Activated CD4-positive, alpha-beta memory T cell treated with anti-CD3 and anti-CD28 coated beads, Interleukin-2, amount 10 ng/mL, durations not matched to agents 7 days and 5 days (primary cell): ENCODE measurements around the gene CLEC16A. TPM values are rescaled to one million over a fixed set of nuclear protein-coding genes. Genes with fewer than 3 reads are reported as not detected.

ENCODE experiments used
- CTCF ChIA-PET: fragments of 350-600 bp; sonication (Branson Sonifier 250); formaldehyde crosslinking; loops from one replicate; lab custom pipeline; 2021; ENCODE audit warnings: antibody characterized with exemption, inconsistent platforms; lab: Charles Lee
- POLR2A ChIA-PET: fragments of 350-600 bp; sonication (Branson Sonifier 250); formaldehyde crosslinking; loops from one replicate; lab custom pipeline; 2021; ENCODE audit warnings: antibody characterized with exemption; lab: Charles Lee
- DNase-seq: peaks from one replicate; pipeline ENCODE4 v3.0.0-alpha.2; 2020
- H3K27ac Mint-ChIP-seq: one replicate; pipeline ENCODE4 v1.8.0; 2021; ENCODE audit warnings: mild to moderate bottlenecking, mixed read lengths
- H3K27me3 Mint-ChIP-seq: one replicate; pipeline ENCODE4 v1.8.0; 2021; ENCODE audit warnings: mixed read lengths
- H3K36me3 Mint-ChIP-seq: one replicate; pipeline ENCODE4 v1.8.0; 2021; ENCODE audit warnings: low read depth, mixed read lengths
- H3K4me1 Mint-ChIP-seq: one replicate; pipeline ENCODE4 v1.8.0; 2021; ENCODE audit warnings: mixed read lengths
- H3K4me3 Mint-ChIP-seq: one replicate; pipeline ENCODE4 v1.8.0; 2021; ENCODE audit warnings: mild to moderate bottlenecking, mixed read lengths
- H3K9me3 Mint-ChIP-seq: one replicate; pipeline ENCODE4 v1.8.0; 2021; ENCODE audit warnings: mixed read lengths
- total RNA-seq, 2 experiments: library from RNA; stranded (reverse); gene quantifications; one replicate each; pipeline ENCODE4 v1.2.3, GENCODE V29; 2021

Gene CLEC16A
- total RNA-seq, 2 experiments from 2014 or later: 30.3 to 32.4 TPM

DNA sequence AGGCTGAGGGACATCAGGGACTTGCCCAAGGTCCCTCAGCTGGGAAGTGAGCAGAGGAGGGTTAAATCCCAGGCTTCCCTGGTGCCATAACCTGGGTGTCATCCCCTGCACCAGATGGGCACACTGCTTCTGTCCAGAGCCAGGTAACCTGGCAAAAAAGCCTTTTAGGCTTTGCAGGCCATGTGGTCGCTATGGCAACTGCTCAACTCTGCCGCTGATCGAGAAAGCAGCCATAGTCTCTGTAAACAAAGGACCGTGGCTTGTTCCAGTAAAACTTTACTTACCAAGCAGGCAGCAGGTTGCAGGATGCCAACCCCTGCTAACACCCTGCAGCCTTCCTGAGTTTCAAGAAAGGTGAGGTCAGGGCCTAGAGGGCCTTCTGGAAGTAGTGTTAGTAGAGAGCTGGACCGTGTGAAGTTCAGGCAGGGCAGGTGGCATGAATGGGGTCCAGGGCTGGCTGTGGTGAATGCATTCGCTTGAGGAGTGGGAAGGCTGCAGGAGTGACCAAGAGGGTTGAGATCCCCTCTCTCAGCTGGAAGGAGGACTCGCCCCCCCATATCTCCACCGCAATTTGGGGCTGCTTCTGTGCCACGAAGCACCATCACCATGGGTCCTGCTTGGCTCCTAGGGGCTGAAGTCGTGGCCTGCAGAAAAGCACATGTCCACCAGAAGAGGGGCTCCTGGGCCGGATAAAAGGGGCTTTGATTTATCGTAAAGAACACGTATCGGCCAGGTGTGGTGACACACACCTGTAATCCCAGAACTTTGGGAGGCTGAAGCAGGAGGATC lies 220.3 kb downstream of the CLEC16A start:
- peaks cover 69% of the 10 kb centered on the region for H3K4me1 Mint-ChIP-seq
- POLR2A ChIA-PET: interaction anchor here (1.1 to 2.3 kb wide), 3 partner anchors 69 to 112 kb away, joined by 3 to 6 read pairs (median 5); partner anchors contain the start of gene SOCS1
- H3K27ac Mint-ChIP-seq: peak overlapping the region; percentile 19

GRCh38 chr16:11165349-11165748 lies 221.0 kb downstream of the CLEC16A start:
- Mint-ChIP-seq H3K9me3 (peaks cover 5% of the 10 kb centered on the region), H3K27ac (no peak overlapping the region), H3K36me3 (peaks cover 42% of the 10 kb centered on the region), H3K27me3 (no peaks in the 10 kb centered on the region), H3K4me3 (no peak overlapping the region), H3K4me1 (peaks cover 62% of the 10 kb centered on the region)
- DNase-seq: no peak
- CTCF ChIA-PET: no interaction called here
- POLR2A ChIA-PET: interaction anchor here (0.7 to 2.3 kb wide), 7 partner anchors 10 to 114 kb away, joined by 3 to 7 read pairs (median 3); partner anchors contain the start of gene SOCS1

More for the DNA sequence above, 220.3 kb downstream of the CLEC16A start:
- H3K36me3 Mint-ChIP-seq: peaks cover 47% of the 10 kb centered on the region
- H3K4me3 Mint-ChIP-seq: no peak overlapping the region
- H3K27me3 Mint-ChIP-seq: no peaks in the 10 kb centered on the region
- H3K9me3 Mint-ChIP-seq: peaks cover 8% of the 10 kb centered on the region
- CTCF ChIA-PET: no interaction called here
- no peak for DNase-seq

DNA sequence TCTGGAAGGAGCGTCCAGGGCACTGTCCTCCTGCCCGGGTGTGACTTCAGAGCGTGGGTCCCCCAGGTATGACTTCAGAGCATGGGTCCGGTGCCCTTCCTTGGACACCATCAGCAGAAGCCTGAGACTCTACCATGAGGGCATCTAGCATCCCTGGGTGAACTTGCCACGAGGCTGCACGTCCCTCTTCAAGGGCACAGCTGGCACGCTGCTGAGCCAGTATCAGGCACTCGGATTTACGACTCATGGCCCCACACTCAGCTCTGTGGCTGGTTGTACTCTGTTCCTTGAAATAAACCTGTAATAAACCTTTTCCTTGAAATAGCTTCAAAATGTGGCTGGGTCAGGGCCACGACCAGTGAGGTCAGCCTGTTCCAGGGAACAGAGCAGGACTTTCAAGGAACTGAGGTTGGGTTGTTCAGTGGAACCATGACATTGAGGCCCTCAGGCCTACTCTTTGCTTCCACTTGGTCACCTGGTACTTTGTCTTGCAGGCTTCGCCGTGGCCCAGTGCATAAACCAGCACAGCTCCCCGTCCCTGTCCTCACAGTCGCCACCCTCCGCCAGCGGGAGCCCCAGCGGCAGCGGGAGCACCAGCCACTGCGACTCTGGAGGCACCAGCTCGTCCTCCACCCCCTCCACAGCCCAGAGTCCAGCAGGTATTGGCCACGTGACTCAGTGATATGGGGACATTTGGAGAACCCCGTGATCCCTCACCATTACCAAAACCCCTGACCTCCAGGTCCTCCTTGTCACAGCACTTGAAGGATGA lies 221.7 kb downstream of the CLEC16A start:
- H3K4me3 Mint-ChIP-seq: no peak overlapping the region
- peaks cover 35% of the 10 kb centered on the region for H3K36me3 Mint-ChIP-seq

DNA sequence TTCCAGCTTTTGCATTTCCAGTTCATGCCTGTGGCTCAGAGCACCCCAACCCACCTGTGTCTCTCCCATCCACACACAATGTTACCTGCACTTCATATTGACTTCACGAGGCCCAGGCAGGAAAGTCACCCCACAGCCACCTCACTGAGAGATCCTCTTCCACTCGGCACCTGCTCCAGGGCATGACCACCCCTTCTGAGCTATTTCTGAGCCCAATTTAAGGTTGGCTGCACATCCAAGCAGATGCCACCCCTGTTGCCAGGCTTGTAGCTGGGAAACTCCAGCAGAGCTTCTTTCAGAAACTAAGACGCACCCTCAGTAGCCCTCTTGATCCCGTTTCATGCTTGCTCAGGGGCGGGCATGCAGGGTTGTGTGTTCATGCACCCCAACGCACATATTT lies 223.2 kb downstream of the CLEC16A start:
- Mint-ChIP-seq H3K36me3 (peaks cover 41% of the 10 kb centered on the region), H3K4me1 (peaks cover 51% of the 10 kb centered on the region), H3K27me3 (no peaks in the 10 kb centered on the region), H3K27ac (no peak overlapping the region), H3K9me3 (no peaks in the 10 kb centered on the region), H3K4me3 (no peak overlapping the region)
- no peak for DNase-seq
- ChIA-PET POLR2A (interaction anchor here (1.1 to 2.3 kb wide), 2 partner anchors 84 to 86 kb away, joined by 4 to 6 read pairs; no protein-coding TSS in a partner anchor), CTCF (interaction anchor here (1.0 kb wide), 1 partner anchor 219 kb away, joined by 3 read pairs; no protein-coding TSS in a partner anchor)

More for the DNA sequence above, 221.7 kb downstream of the CLEC16A start:
- POLR2A ChIA-PET: interaction anchor here (0.7 to 2.3 kb wide), 7 partner anchors 10 to 114 kb away, joined by 3 to 7 read pairs (median 3); partner anchors contain the start of gene SOCS1
- no peak for DNase-seq
- Mint-ChIP-seq H3K27ac (no peak overlapping the region), H3K27me3 (no peaks in the 10 kb centered on the region), H3K9me3 (no peaks in the 10 kb centered on the region), H3K4me1 (peaks cover 55% of the 10 kb centered on the region)
- CTCF ChIA-PET: interaction anchor here (1.0 kb wide), 1 partner anchor 217 kb away, joined by 3 read pairs; no protein-coding TSS in a partner anchor

GRCh38 chr16:11168386-11169051 lies 224.2 kb downstream of the CLEC16A start:
- Mint-ChIP-seq H3K27me3 (no peaks in the 10 kb centered on the region), H3K4me3 (no peak overlapping the region), H3K9me3 (no peaks in the 10 kb centered on the region), H3K27ac (no peak overlapping the region), H3K36me3 (peaks cover 41% of the 10 kb centered on the region), H3K4me1 (peaks cover 49% of the 10 kb centered on the region)
- ChIA-PET CTCF (no interaction called here), POLR2A (interaction anchor here (1.1 kb wide), 1 partner anchor 83 kb away, joined by 4 read pairs; no protein-coding TSS in a partner anchor)
- DNase-seq: no peak

DNA sequence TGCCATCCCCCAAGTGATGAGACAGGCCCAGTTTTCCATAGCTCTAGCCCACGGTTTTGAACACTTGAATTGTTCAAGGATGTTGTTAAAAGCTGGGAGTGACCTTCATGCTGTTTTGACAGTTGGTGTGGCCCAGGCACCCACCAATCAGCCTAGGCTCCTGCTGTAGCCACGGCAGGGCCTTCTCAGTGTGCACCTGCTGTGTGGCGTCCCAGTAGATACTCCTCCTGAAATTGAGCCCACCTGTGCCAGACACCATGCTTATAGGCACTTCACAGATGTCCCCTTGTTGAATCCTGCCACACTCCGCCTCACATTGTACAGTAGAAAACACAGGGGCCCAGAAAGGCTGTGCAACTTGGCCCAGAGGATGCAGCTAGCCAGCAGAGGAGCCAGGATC lies 225.3 kb downstream of the CLEC16A start:
- CTCF ChIA-PET: no interaction called here
- no peaks in the 10 kb centered on the region for H3K9me3 Mint-ChIP-seq
- H3K4me1 Mint-ChIP-seq: peaks cover 51% of the 10 kb centered on the region
- DNase-seq: no peak
- POLR2A ChIA-PET: no interaction called here
- H3K27ac Mint-ChIP-seq: no peak overlapping the region
- no peak overlapping the region for H3K4me3 Mint-ChIP-seq
- peaks cover 51% of the 10 kb centered on the region for H3K36me3 Mint-ChIP-seq
- H3K27me3 Mint-ChIP-seq: no peaks in the 10 kb centered on the region

- H3K36me3 Mint-ChIP-seq: peaks cover 57% of the 10 kb centered on the region
- POLR2A ChIA-PET: no interaction called here
- no peak for DNase-seq
- no peak overlapping the region for H3K27ac Mint-ChIP-seq
- CTCF ChIA-PET: no interaction called here
- no peak overlapping the region for H3K4me3 Mint-ChIP-seq
- no peaks in the 10 kb centered on the region for H3K27me3 Mint-ChIP-seq
- no peaks in the 10 kb centered on the region for H3K9me3 Mint-ChIP-seq
- H3K4me1 Mint-ChIP-seq: peaks cover 51% of the 10 kb centered on the region
Measured at GRCh38 chr16:11170201-11170600, 225.8 kb downstream of the CLEC16A start.

- H3K27me3 Mint-ChIP-seq: no peaks in the 10 kb centered on the region
- no peak overlapping the region for H3K4me3 Mint-ChIP-seq
- H3K27ac Mint-ChIP-seq: no peak overlapping the region
- H3K9me3 Mint-ChIP-seq: no peaks in the 10 kb centered on the region
- ChIA-PET CTCF (no interaction called here), POLR2A (interaction anchor here (1.2 kb wide), 1 partner anchor 9 kb away, joined by 3 read pairs; no protein-coding TSS in a partner anchor)
- DNase-seq: no peak
- peaks cover 51% of the 10 kb centered on the region for H3K4me1 Mint-ChIP-seq
- peaks cover 58% of the 10 kb centered on the region for H3K36me3 Mint-ChIP-seq
Measured at GRCh38 chr16:11170696-11171447, 226.5 kb downstream of the CLEC16A start.

DNA sequence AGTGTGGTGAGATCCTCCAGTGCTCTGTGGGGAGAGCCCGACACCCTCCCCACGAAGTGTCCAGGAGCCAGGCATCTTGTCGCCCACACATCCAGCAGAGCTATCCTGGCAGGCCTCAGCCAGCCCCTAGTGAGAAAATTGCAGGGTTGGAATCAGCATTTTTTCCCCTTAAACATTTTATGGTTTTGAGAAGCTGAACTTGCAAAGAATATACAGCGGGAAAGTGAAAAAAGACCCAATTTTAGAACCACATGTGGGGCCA lies 227.0 kb downstream of the CLEC16A start:
- Mint-ChIP-seq H3K27ac (no peak overlapping the region), H3K9me3 (no peaks in the 10 kb centered on the region), H3K4me3 (no peak overlapping the region), H3K27me3 (no peaks in the 10 kb centered on the region), H3K4me1 (peaks cover 53% of the 10 kb centered on the region), H3K36me3 (peaks cover 60% of the 10 kb centered on the region)
- CTCF ChIA-PET: no interaction called here
- POLR2A ChIA-PET: interaction anchor here (1.2 kb wide), 1 partner anchor 9 kb away, joined by 3 read pairs; no protein-coding TSS in a partner anchor
- DNase-seq: no peak

- no peaks in the 10 kb centered on the region for H3K27me3 Mint-ChIP-seq
- ChIA-PET POLR2A (interaction anchor here (1.2 kb wide), 2 partner anchors 10 to 32 kb away, joined by 3 read pairs; no protein-coding TSS in a partner anchor), CTCF (no interaction called here)
- peaks cover 55% of the 10 kb centered on the region for H3K36me3 Mint-ChIP-seq
- no peaks in the 10 kb centered on the region for H3K9me3 Mint-ChIP-seq
- H3K4me1 Mint-ChIP-seq: peaks cover 54% of the 10 kb centered on the region
- no peak overlapping the region for H3K4me3 Mint-ChIP-seq
- peak overlapping the region; percentile 48 for H3K27ac Mint-ChIP-seq
- DNase-seq: no peak
Measured at GRCh38 chr16:11171757-11172299, 227.5 kb downstream of the CLEC16A start.

- peaks cover 40% of the 10 kb centered on the region for H3K36me3 Mint-ChIP-seq
- no peaks in the 10 kb centered on the region for H3K27me3 Mint-ChIP-seq
- H3K9me3 Mint-ChIP-seq: no peaks in the 10 kb centered on the region
- H3K4me1 Mint-ChIP-seq: peaks cover 65% of the 10 kb centered on the region
- CTCF ChIA-PET: no interaction called here
- no peak for DNase-seq
- H3K27ac Mint-ChIP-seq: no peak overlapping the region
- no peak overlapping the region for H3K4me3 Mint-ChIP-seq
- POLR2A ChIA-PET: interaction anchor here (1.2 kb wide), 1 partner anchor 33 kb away, joined by 3 read pairs; no protein-coding TSS in a partner anchor
Measured at GRCh38 chr16:11173426-11173825, 229.1 kb downstream of the CLEC16A start.

DNA sequence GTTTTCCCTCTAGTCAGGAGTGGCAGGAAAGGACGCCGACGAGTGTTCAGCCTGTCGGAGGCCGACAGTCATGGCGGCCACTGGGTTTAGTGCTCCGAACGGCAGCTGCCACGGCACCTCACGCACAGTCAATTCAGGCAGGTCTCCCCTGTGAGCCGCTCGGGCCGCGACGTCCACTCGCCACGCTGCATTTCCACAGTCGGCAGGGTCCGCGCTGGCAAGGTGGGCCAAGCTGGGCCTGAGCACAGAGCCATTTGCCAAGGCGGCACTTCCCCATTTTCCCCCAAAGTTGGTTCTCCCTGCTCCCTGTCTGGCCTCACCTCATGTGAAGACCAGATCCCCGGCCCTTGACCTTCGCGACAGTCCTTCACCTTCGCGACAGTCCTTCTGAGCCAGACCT lies 229.8 kb downstream of the CLEC16A start:
- POLR2A ChIA-PET: interaction anchor here (2.6 kb wide), 1 partner anchor 82 kb away, joined by 8 read pairs; the partner anchor contains the start of gene SOCS1
- Mint-ChIP-seq H3K4me3 (no peak overlapping the region), H3K27ac (no peak overlapping the region), H3K9me3 (no peaks in the 10 kb centered on the region), H3K36me3 (peaks cover 39% of the 10 kb centered on the region), H3K27me3 (no peaks in the 10 kb centered on the region), H3K4me1 (peaks cover 69% of the 10 kb centered on the region)
- CTCF ChIA-PET: no interaction called here
- no peak for DNase-seq
